SHP77 (cell line): Measurements from ENCODE around the gene HDAC1.
"Not testable (repeated sequence)": the region's sequence is repeated elsewhere in the genome, so short reads cannot be mapped to it uniquely, and the experiment has no call there.

ENCODE experiments used
- DNase-seq, 2 experiments: peaks; one replicate each; lab custom pipeline; 2025; lab: John Stamatoyannopoulos, UW

The HDAC1 gene

DNA sequence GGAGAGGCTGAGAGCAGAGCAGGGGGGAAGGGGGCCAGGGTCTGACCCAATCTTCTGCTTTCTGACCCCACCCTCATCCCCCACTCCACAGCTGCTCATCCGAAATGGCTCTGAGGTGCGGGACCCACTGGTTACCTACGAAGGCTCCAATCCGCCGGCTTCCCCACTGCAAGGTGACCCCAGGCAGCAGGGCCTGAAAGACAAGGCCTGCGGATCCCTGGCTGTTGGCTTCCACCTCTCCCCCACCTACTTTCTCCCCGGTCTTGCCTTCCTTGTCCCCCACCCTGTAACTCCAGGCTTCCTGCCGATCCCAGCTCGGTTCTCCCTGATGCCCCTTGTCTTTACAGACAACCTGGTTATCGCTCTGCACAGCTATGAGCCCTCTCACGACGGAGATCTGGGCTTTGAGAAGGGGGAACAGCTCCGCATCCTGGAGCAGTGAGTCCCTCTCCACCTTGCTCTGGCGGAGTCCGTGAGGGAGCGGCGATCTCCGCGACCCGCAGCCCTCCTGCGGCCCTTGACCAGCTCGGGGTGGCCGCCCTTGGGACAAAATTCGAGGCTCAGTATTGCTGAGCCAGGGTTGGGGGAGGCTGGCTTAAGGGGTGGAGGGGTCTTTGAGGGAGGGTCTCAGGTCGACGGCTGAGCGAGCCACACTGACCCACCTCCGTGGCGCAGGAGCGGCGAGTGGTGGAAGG lies 17.1 kb upstream of the HDAC1 start:
- DNase-seq: no peak

DNA sequence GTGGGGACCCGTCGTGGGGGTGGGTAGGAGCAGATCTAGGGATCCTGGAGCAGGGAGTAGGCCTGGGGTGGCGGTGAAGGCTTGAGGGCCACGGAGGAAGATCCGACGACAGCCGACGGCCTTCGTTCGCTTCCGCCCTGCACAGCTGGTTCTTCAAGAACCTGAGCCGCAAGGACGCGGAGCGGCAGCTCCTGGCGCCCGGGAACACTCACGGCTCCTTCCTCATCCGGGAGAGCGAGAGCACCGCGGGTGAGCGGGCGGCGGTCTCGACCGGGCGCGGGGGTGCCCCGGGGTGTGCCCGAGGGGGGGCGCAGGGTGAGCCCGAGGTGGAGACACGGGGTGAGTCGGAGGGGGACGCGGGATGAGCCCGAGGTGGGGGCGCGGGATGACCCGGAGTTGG lies 16.5 kb upstream of the HDAC1 start:
- no peak for DNase-seq

DNA sequence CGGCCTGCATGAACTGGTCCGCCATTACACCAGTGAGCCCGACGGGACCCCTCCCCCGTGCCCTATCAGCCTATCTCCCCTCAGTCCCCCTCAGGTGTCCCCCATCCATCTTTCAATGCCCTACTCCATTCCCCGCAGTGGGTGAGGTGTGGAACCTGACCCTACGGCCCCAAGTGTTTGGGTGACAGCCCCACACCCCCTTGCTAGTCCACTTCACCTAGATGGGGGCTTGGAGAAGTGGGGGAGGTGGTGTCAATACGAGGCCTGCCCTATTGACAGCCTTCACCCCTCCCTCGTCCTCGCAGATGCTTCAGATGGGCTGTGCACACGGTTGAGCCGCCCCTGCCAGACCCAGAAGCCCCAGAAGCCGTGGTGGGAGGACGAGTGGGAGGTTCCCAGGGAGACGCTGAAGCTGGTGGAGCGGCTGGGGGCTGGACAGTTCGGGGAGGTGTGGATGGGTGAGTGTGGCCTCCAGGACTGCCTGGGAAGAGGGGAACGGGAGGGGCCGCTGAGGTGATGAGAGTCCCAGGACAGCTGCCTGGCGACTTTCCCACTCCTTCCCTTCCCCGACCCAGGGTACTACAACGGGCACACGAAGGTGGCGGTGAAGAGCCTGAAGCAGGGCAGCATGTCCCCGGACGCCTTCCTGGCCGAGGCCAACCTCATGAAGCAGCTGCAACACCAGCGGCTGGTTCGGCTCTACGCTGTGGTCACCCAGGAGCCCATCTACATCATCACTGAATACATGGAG lies 15.7 kb upstream of the HDAC1 start:
- no peak for DNase-seq

DNA sequence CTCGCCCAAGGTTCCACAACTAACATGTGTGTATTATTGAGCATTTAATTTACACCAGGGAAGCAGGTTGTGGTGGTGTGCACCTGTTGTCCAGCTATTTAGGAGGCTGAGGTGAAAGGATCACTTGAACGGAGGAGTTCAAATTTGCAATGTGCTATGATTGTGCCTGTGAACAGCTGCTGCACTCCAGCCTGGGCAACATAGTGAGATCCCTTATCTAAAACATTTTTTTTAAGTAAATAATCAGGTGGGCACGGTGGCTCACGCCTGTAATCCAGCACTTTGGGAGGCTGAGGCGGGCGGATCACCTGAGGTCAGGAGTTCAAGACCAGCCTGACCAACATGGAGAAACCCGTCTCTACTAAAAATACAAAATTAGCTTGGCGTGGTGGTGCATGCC lies 7.1 kb upstream of the HDAC1 start:
- DNase-seq: not testable (repeated sequence)

DNA sequence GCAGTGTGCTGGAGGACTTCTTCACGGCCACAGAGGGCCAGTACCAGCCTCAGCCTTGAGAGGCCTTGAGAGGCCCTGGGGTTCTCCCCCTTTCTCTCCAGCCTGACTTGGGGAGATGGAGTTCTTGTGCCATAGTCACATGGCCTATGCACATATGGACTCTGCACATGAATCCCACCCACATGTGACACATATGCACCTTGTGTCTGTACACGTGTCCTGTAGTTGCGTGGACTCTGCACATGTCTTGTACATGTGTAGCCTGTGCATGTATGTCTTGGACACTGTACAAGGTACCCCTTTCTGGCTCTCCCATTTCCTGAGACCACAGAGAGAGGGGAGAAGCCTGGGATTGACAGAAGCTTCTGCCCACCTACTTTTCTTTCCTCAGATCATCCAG lies 6.2 kb upstream of the HDAC1 start:
- DNase-seq: no peak

DNA sequence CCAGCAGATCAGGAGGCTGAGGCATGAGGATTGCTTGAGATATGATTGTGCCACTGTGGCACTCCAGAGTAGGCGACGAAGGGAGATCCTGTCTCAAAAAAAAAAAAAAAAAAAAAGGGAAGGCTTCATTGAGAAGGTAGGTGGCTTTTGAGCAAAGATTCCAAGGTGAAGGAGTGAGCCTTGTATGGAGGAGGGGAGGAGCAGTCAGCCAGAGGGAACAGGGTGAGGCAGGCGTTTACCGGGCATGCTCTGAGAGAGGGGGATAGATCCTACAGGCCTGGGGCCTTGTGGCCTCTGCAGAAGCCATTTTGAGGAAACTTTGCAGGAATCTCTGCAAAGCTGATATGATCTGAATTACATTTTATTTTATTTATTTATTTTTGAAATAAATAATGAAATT lies 5.1 kb upstream of the HDAC1 start:
- DNase-seq: no peak

DNA sequence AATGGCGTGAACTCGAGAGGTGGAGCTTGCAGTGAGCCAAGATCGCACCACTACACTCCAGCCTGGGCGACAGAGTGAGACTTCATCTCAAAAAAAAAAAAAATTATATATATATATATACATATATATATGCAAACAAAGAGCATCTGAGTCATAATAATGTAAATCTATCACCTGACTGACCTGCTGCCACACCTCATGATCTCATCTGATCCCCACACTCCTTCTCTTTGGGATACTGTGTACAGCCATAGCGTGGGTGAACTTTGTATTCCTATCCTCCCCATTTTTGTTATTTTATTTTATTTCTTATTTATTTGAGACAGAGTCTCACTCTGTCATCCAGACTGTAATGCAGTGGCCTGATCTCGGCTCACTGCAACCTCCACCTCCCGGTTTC lies 2.6 kb upstream of the HDAC1 start:
- no peak for DNase-seq

DNA sequence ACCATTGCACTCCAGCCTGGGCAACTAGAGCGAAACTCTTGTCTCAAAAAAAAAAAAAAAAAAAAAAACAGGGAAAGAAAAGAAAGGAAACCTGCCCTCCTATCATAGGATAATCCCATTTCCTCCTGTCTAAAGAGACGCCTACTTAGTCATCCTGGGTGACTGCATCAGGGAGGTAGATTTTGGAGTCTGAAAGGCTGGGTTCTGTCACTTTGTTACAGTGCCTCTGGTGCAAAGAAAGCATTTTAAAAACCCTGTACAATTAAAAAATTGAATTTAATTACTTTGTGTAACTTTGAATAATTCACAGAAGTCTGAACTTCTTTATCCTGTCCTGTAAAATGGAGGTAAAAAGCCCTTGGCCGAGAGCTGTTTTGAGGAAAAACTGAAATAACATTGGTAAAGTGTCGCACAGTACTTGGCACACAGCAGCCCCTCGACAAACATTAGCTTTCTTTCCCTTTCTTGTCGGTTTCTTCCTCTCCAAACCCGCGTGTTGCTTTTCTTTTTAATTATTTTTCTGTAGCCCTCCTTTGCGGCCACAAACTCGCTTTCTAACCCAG lies 657 bp upstream of the HDAC1 start:
- DNase-seq: no peak

DNA sequence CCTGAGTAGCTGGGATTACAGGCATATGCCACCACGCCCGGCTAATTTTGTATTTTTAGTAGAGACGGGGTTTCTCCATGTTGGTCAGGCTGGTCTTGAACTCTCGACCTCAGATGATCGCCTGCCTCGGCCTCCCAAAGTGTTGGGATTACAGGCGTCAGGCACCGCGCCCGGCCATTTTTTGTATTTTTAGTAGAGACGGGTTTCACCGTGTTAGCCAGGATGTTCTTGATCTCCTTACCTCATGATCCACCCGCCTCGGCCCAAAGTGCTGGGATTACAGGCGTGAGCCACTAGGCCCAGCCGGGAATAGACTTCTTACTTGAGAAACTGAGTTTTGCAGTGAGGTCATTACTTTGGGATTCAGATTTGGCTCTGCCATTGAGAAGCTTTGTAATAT lies 6.3 kb downstream of the HDAC1 start:
- not testable (repeated sequence) for DNase-seq

DNA sequence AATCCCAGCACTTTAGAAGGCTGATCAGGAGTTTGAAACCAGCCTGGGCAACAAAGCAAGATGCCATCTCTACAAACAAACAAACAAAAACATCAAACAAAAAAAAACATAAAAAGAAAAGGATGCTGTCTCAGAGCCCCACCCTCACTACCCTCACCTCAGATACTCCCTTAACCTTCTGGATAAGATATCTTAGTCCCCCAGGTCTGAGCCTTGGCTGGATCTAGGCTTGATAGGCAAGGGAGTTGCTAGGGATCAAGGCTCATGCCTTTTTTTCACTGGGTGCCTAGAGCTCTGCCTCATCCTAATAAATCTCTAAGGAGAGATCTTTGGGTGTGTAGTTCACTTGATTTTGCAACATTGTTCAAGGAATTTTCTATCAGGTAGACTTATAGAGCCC lies 7.4 kb downstream of the HDAC1 start:
- DNase-seq: no peak

DNA sequence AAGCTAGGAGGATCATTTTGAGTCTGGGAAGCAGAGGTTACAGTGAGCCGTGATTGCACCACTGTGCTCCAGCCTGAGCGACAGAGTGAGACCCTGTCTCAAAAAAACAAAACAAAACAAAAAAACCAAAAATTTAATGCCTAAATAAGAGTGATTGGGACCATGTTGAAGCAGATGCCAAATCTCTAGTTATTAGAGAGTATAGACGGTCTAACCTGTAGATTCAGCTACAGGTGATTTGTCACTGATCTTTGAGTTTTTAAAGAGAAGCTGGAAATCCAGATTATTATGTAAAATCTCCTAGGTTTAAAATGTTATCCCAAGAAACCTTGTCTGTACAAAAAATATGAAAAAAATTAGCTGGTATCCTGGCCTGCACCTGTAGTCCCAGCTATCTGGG lies 11.5 kb downstream of the HDAC1 start:
- no peak for DNase-seq

DNA sequence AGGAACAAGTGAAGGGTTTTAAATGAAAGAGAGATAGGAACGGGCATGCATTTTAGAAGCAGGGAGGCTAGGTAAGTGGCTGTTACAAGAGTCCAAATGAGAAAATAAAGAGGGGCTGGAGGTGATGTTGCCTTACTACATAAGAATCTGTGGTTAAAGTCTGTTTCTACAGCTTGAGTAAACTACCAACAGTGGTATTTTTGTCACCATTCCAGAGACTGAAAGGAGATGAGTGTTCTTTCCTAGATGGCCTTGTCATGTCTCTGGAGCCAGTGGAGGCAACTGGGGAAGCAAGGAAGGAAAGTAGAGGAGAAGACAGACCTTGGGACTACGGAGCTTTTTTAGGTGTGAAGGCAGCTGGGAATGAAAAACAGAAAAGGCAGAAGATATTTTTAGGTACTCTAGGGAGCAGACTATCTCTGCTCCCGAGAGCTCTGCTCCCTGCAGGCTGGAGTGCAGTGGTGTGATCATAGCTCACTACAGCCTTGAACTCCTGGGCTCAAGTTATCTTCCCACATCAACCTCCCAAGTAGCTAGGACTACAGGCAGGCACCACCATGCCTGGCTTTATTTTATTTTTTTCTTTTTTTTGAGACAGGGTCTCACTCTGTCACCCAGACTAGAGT lies 12.2 kb downstream of the HDAC1 start:
- no peak for DNase-seq

DNA sequence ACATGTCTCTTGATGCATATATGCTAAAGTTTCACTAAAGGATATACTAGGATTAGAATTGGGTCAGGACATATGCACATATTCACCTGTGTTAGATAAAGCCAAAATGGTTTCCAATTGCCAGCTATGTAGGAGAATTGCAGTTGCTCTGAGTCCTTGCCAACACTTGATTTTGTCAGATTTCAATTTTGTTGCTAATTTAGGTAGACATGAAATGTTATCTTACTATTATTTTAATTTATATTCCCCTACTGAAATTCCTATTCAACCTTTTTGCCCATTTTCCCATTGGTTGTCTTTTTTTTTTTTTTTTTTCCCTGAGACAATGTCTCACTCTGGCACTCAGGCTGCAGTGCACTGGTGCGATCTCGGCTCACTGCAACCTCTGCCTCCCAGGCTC lies 13.4 kb downstream of the HDAC1 start:
- DNase-seq: no peak

DNA sequence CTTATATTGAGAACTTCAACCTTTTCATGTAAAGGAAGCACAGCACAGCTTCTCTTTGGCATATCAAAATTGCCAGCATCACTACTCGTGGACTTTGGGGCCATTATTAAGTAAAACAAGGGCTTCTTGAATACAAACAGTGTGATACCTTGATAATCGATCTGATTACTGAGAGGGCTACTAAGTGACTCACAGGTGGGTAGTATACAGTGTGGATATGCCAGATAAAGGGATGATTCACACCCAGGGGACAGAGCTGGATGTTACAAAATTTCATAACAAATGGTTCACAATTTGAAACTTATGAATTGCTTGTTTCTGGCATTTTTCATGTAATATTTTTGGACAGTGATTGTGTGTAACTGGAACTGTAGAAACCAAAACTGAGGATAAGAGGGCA lies 15.4 kb downstream of the HDAC1 start:
- no peak for DNase-seq

DNA sequence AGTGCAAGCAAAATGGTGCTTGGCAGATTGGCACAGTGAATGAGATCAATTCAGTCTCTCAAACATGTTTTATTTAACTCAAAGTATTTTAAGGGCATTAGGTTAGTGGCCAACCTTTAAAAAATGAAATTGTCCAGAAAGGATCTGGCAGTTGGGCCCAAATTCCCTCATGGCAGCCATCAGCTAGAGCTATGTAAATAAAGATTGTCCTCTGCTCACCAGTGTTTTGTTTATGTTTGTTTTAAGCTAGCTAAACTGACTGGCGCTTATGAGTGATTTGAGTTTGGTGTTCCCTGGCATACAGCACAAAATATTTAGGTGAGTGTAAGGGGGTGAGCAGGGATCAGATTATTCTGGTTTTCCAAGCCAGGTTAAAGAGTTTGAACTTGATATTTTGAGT lies 18.1 kb downstream of the HDAC1 start:
- DNase-seq: no peak

DNA sequence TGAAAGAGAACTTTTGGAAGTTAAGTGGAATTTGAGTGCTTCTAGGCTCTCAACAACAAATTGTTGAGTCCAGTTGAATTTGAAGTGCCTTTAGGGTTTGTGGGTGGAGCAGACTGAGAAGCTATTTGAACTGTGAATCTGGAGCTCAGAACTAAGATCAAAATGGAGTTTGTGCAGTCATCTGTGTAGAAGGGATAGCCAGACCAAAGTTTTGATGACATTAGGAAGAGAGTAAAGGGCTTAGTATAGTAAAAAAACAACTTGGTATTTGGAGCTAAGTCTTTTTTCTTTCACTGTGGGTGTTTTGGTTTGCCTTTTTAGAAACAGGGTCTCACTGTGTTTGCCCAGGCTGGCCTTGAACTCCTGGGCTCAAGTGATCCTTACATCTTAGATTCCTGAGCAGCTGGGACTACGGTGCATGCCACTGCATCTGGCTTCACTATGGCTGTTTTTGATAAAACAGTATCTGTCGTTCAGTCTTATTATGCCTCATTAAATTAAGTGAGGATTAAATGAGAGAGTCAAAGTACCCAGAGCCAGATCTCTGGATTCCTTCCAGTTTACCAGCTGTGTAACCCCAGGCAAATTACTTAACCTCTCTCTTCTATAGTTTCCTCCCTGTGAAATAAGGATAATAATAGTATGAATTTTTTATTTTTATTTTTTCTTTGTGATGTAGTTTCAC lies 20.0 kb downstream of the HDAC1 start:
- DNase-seq: no peak

DNA sequence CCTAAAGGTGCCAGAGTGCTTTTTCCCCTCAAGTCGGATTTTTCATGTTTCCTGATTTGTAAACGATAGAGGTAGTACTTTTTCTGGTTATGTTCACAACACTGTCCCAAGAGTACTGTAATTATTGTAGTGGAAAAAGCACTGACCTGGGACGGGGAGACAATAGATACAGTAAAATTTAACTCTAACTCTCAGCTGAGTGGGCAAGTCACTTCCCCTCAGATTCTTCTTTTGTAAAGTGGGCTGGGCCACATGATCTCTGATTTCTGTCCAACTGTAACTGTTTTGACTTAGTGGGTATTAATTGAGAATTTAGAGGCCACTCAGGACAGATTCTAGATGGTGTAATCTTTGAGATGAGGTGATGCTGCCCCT lies 25.0 kb downstream of the HDAC1 start:
- no peak for DNase-seq

DNA sequence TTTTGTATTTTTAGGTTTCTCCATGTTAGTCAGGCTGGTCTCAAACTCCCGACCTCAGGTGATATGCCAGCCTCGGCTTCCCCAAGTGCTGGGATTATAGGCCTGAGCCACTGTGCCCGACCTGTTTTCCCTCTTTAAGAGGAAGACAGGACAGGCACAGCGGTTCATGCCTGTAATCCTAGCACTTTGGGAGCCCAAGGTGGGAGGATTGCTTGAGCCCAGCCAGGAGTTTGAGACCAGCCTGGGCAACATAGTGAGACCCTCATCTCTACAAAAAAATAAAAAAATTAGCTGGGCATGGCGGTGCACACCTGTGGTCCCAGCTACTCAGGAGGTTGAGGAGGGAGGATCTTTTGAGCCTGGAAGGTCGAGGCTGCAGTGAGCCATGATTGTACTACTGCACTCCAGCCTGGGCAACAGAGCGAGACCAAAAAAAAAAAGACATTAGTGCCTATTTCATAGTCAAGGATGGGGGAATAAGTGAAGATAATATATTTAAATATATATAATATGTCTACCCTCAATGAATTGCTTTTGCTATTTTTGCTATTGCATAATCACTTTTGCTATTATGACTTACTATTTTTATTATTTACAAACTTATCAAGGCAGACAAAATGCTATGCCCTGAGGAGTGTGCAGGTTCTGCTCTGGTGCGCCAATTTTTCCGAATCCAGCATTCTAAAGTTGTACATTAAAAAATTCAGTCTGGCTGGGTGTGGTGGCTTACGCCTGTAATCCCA lies 26.4 kb downstream of the HDAC1 start:
- no peak for DNase-seq

DNA sequence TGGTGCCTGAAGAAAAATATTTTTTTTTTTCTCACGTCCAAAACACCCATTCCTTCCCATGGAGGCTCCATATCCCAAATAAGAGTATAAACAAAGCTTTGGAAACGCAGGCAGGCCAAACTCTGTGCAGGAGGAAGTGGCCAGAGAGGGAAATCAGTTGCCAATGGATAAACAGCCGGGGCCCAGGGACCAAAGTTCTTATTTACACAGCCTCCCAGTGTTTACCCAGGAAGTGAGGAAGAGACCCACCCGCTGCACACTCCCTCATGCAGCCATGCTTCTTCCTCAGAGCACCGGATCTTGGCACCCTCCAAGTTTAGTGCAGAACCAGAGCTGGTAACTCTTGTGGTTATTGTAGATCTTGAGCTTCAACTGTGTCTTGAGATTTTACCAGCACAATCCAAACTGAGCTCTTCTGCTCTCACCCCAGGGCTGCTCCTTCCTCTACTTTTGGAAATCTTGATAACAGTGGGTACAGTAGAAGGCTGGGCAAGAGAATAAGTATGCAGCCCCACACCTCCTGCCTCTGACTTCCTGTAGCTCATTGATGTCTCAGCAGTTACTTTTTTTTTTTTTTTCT lies 29.9 kb downstream of the HDAC1 start:
- no peak for DNase-seq

DNA sequence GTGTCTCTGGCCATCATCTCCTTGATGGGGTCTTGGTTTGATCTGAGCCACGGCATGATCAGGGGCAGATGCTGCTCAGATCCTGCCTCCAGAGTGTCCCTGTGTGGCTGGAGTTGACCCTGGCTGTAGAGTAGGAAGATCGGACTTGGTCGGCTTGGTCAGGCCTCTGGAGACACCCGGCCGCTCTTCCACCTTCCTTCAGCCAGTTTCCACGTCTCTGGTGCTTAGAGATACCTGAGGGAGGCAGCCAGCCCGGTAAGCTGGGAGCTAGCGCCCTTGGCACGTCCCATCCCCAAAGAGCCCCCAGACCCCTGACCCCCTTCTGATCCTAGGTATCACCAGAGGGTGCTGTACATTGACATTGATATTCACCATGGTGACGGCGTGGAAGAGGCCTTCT lies 35.3 kb downstream of the HDAC1 start:
- no peak for DNase-seq

DNA sequence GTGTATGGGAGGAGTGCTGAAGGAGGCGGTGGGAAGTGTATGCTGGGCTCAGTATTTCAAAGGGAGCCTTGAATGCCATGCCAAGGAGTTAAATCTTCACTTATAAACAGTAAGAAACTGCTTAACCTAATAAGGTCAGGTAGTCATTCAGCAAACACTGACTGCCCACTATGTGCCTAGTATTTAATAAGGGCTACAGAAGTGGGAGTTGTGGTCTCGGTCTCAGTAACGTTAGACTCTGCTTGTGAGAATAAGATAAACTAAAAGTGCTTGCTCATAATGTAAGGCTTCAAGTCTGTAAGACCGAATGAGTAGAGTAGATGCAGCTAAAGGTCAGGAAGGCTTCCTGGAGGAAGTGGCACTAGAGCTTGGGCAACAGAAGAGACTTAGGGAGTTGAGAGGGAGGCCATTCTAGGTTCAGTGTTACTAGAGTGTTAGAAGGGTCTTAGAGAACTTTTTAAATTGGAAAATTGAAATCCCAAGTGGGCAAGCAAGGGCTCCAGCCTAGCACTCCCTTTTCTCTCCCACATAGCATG lies 38.1 kb downstream of the HDAC1 start:
- DNase-seq: no peak
